ENCODE results near the gene ADAM10. TPM values are rescaled to one million over a fixed set of nuclear protein-coding genes. Genes with fewer than 3 reads are reported as not detected.

Gene ADAM10
- polyA plus RNA-seq, 3 donors: 66.0 to 269 (median 149) TPM

DNA sequence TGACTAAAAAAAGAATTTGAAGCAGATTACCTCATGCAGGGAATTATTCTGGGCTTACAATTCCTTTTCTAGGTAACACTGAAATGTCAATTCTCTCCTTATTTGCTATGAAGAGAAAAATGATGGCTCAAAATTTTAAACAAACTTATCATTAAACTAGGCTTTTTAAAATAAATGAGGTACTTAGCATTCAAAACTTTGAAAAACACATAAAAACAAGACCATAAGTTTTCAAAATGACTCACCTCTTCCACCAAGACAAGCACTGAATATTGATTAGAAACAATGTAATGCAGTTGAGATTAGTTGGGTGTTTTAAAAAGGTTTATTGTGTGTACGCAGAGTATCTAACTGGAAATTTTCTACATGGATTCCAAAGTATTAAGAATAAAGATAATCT is 154.6 kb downstream of the ADAM10 start:
- H3K27ac Mint-ChIP-seq: no peak overlapping the region
- Histone ChIP-seq H3K4me2 (replicated peaks; ENCODE audit: extremely low read depth, low read length, poor library complexity, severe bottlenecking) (no peak overlapping the region), H2AFZ (ENCODE audit: insufficient read depth, low read depth, low read length, poor library complexity, severe bottlenecking) (no peak overlapping the region), H3K27me3 (ENCODE audit: control insufficient read depth in 2 of 2, insufficient read depth in 2 of 2, low read length in 2 of 2) (no peaks in the 10 kb centered on the region), H3K4me1 (ENCODE audit: control insufficient read depth in 1 of 2, insufficient read depth in 2 of 2, low read length in 2 of 2) (peaks cover 23% of the 10 kb centered on the region in 2 donors), H3K79me2 (ENCODE audit: insufficient read depth, low read length) (no peaks in the 10 kb centered on the region), H3K9me3 (replicated peaks in 1 of 2; ENCODE audit: control insufficient read depth in 1 of 2, insufficient read depth in 1 of 2, low read length in 2 of 2) (no peaks in the 10 kb centered on the region), H3K36me3 (replicated peaks in 1 of 2; ENCODE audit: control insufficient read depth in 1 of 2, insufficient read depth in 2 of 2, low read length in 2 of 2) (peaks cover 14 to 32% of the 10 kb centered on the region in 2 donors), H4K20me1 (ENCODE audit: insufficient read depth, low read length) (no peaks in the 10 kb centered on the region), H3K4me3 (replicated peaks in 1 of 3; ENCODE audit: low read depth in 2 of 3, low read length in 3 of 3) (no peak overlapping the region), H3K9ac (ENCODE audit: insufficient read depth, low read length, poor library complexity, severe bottlenecking) (no peak overlapping the region), H3K27ac (ENCODE audit: low read depth in 1 of 2, low read length in 2 of 2) (peak overlapping the region in 1 of 2 donors; percentile 46)
- no peaks in the 10 kb centered on the region for H3K27me3 Mint-ChIP-seq (ENCODE audit: low read depth in 3 of 3)
- TF ChIP-seq, protein P1, sequence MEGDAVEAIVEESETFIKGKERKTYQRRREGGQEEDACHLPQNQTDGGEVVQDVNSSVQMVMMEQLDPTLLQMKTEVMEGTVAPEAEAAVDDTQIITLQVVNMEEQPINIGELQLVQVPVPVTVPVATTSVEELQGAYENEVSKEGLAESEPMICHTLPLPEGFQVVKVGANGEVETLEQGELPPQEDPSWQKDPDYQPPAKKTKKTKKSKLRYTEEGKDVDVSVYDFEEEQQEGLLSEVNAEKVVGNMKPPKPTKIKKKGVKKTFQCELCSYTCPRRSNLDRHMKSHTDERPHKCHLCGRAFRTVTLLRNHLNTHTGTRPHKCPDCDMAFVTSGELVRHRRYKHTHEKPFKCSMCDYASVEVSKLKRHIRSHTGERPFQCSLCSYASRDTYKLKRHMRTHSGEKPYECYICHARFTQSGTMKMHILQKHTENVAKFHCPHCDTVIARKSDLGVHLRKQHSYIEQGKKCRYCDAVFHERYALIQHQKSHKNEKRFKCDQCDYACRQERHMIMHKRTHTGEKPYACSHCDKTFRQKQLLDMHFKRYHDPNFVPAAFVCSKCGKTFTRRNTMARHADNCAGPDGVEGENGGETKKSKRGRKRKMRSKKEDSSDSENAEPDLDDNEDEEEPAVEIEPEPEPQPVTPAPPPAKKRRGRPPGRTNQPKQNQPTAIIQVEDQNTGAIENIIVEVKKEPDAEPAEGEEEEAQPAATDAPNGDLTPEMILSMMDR (IDR thresholded peaks at IDR 0.05): no peak
- H3K9me3 Mint-ChIP-seq: no peaks in the 10 kb centered on the region
- peaks cover 29% of the 10 kb centered on the region for H3K4me1 Mint-ChIP-seq
- intact Hi-C loops (cut with micrococcal nuclease): no loop called here
- WGBS (ENCODE audit: insufficient coverage): no CpG with 5 or more reads among the region's 1 CpG
- DNase-seq: no peak
- peaks cover 34 to 40% of the 10 kb centered on the region in 2 donors for H3K36me3 Mint-ChIP-seq
- H3K4me3 Mint-ChIP-seq: no peak overlapping the region

DNA sequence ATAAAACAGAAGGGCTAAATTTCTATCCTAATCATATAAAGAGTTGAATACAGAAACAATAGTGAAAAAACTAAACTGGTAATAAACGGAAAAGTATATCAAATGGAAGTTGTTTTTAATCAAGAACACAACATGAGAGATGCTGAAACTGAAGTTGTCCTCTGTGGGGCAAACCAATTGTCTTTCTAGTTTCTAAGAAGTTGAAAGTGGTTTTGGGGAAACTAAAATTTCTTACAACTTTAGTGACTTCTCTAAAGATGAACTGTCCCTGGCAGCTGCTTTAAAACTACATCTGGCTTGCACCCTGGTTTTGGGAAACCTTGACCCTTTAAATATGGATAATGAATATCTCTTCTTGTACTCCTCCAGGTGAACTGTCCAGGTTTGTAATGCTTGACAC is 155.6 kb downstream of the ADAM10 start:
- H3K9me3 Mint-ChIP-seq: no peaks in the 10 kb centered on the region
- H3K27me3 ChIP-seq (ENCODE audit: control insufficient read depth in 2 of 2, insufficient read depth in 2 of 2, low read length in 2 of 2): no peaks in the 10 kb centered on the region
- peak overlapping the region in 4 of 7 donors; percentile 16 to 74 (median 52) for H3K27ac Mint-ChIP-seq
- H3K4me3 Mint-ChIP-seq: no peak overlapping the region
- H3K4me1 ChIP-seq (ENCODE audit: control insufficient read depth in 1 of 2, insufficient read depth in 2 of 2, low read length in 2 of 2): peaks cover 23% of the 10 kb centered on the region in 2 donors
- WGBS (ENCODE audit: insufficient coverage): 100% methylated on average over 1 of the region's 1 CpG
- intact Hi-C loops (cut with micrococcal nuclease): no loop called here
- DNase-seq: no peak
- H3K9me3 ChIP-seq (replicated peaks in 1 of 2; ENCODE audit: control insufficient read depth in 1 of 2, insufficient read depth in 1 of 2, low read length in 2 of 2): no peaks in the 10 kb centered on the region
- no peaks in the 10 kb centered on the region for H4K20me1 ChIP-seq (ENCODE audit: insufficient read depth, low read length)
- H3K79me2 ChIP-seq (ENCODE audit: insufficient read depth, low read length): no peaks in the 10 kb centered on the region
- peaks cover 14 to 27% of the 10 kb centered on the region in 2 donors for H3K36me3 ChIP-seq (replicated peaks in 1 of 2; ENCODE audit: control insufficient read depth in 1 of 2, insufficient read depth in 2 of 2, low read length in 2 of 2)
- H3K4me3 ChIP-seq (replicated peaks in 1 of 3; ENCODE audit: low read depth in 2 of 3, low read length in 3 of 3): no peak overlapping the region
- no peak overlapping the region for H2AFZ ChIP-seq (ENCODE audit: insufficient read depth, low read depth, low read length, poor library complexity, severe bottlenecking)
- H3K4me1 Mint-ChIP-seq: peaks cover 30% of the 10 kb centered on the region
- H3K27me3 Mint-ChIP-seq (ENCODE audit: low read depth in 3 of 3): peaks cover 0 to 1% (median 0%) of the 10 kb centered on the region in 3 donors
- TF ChIP-seq, protein P1 (IDR thresholded peaks at IDR 0.05): no peak
- peaks cover 29 to 36% of the 10 kb centered on the region in 2 donors for H3K36me3 Mint-ChIP-seq
- no peak overlapping the region for H3K4me2 ChIP-seq (replicated peaks; ENCODE audit: extremely low read depth, low read length, poor library complexity, severe bottlenecking)
- H3K9ac ChIP-seq (ENCODE audit: insufficient read depth, low read length, poor library complexity, severe bottlenecking): no peak overlapping the region
- peak overlapping the region in 1 of 2 donors; percentile 46 for H3K27ac ChIP-seq (ENCODE audit: low read depth in 1 of 2, low read length in 2 of 2)
